Fibroblast of skin of right quadriceps (primary cell): ENCODE results near the gene TBCE.

ENCODE experiments used
- DNase-seq: peaks from one replicate; pipeline ENCODE4 v3.0.0-alpha.2; 2013

The TBCE gene

DNA sequence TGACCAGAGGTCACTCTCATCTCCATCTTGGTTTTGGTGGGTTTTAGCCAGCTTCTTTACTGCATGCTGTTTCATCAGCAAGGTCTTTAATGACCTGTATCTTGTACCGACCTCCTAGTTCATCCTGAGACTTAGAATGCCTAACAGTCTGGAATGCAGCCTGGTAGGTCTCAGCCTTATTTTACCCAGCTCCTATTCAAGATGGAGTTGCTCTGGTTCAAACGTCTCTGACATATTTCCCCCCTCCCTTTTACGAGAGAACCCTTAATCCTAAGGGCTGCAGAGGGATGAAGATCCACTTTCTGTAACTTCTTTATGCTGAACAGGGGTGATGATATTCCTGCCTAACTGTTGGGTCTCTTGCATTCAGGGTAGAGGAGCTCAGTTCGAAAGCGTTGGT, 43.2 kb downstream of the TBCE start:
- no peak for DNase-seq

DNA sequence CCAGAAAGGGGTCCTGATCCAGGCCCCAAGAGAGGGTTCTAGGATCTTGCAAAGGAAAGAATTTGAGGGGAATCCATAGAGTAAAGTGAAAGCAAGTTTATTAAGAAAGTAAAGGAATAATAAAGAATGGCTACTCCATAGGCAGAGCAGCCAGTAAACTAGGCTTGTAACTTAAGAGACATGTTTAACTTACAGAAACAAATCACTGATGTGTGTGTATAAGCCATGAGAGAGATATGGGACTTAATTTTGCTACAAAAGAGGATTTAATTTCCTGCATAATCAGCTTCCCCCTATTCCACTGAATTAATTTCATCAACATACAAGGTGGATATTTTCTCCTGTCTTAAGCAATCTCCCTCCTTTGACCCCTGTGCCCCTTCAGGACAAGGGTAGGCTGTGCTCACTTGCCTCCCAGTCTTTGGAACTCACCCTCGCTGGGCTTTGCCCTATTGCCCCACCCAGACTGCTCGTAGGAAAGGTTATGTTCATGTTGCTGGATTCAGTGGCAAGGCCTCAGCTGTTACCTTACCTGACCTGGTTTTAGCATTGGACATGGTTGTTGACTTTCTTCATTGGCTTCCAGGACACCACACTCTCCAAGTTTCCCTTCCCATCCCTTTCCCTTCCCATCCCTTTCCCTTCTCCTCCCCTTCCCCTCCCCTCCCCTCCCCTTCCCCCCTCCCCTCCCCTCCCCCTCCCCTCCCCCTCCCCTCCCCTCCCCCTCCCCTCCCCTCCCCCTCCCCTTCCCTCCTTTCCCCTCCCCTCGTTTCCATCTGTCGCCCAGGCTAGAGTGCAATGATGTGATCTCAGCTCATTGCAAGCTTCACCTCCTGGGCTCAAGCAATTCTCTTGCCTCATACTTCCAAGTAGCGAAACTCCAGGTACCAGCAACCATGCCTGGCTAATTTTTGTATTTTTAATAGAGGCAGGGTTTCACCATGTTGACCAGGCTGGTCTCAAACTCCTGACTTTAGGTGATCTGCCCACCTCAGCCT, 44.6 kb downstream of the TBCE start:
- no peak for DNase-seq

GRCh38 chr1:235415008-235415904, 48.0 kb downstream of the TBCE start:
- peak; percentile 76 for DNase-seq

- DNase-seq = peak; percentile 48
Measured at GRCh38 chr1:235416662-235417049, 49.4 kb downstream of the TBCE start.

DNA sequence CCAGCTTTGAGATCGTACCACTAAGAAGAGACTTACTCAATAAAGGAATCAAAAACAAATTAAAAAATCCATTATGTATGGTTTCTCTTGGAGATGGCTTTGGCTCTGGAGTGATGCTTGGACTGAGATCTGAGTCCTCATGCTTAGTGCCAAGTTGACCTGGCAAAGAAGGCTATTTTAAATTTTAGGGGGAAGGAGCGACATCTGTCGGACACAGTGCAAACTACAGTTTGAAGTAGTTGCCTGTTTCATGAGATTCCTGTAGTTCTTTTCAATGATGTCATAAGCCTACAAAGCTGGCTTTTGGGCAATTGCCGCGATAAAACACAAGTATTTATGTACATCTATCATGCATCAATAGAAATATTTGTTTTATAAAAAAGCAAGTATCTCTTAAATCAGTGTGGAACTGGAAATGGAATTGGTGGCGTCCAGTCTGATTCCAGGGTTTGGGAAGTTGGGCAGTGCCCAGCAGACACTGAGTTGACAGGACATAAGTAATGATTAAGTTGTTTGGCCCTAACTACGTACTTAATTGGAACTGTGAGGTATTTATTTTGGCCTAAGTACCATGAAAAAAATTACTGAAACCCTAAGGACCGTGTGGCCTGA, 50.0 kb downstream of the TBCE start:
- DNase-seq = peak; percentile 77

DNA sequence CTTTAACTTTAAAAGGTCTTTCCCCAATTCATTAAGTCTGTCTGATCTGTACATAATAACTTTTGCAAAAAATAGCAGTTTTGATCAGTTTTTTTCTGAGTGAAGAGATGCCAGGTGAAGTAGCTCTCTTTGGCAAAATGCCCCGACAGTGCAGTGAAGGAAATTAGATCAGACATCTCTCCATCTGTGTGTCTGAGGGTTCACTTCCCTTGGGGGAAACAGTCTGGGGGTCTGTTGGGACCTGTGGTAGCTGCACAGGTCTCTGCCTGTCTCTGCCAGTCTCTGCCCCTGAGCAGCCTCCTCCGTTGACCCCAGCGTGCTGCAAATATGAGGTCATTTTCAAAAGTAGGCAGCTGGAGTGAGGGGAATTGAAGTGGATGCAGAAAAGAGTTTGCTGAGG, 54.5 kb downstream of the TBCE start:
- DNase-seq = no peak

DNA sequence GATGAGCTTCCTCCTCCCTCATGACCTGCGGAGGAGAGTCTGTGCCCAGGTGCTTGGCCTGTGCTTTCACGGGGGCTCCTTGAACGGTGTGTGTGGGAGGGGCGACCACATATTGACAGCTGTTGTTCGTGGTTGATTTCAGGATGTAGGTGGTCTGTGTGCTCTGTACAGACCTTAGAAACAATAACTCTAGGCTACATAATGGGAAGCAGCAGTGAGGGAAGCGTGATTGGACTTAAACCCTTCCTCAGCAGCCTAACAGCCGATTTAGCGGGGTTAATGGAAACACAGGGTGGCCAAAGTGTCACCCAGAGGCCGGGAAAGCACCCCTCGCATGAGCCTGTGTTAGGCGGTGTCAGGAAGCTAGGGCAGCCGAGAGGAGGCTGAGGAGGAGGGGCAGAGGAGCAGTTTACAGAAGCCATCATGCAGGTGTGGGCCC, 56.0 kb downstream of the TBCE start:
- DNase-seq = no peak

- no peak for DNase-seq
Measured at GRCh38 chr1:235424092-235424491, 56.9 kb downstream of the TBCE start.

DNA sequence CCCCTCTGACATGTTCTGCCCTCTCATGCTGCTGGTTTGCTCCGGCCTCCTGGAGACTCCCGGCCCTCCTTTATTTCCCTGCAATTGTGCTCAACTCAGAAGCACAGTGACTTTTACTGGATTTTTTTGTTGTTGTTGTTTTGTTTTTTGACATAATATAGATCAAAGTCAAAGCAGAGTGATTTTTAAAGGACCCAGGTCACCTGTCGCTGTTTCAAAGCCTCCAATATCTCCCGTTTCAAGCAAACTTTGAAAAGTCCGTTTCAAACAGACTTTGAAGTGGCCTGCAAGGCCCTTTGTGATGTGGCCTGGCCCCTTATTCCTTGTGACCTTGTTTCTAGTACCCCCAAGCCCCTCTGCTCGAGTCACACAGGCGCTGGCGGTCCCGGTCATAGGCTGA, 58.1 kb downstream of the TBCE start:
- DNase-seq = no peak

GRCh38 chr1:235426143-235426542, 58.9 kb downstream of the TBCE start:
- DNase-seq = no peak

- DNase-seq = no peak
Measured at GRCh38 chr1:235426680-235427079, 59.5 kb downstream of the TBCE start.

DNA sequence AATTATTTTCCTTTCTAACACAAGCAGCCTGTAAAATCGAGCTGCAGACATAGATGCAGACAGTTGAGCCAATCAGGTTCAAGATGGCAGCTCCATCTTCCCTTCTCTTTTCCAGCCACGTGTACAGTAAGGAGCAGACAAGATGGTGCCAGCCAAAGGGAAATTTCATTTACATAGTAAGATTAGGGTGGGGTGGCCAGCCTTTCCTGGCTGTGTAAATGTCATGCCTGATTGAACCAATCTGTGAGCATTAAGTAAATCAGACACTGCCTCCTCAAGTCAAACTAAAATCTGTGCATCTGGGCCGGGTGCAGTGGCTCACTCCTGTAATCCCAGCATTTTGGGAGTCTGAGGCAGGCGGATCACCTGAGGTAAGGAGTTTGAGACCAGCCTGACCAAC, 60.2 kb downstream of the TBCE start:
- no peak for DNase-seq

DNA sequence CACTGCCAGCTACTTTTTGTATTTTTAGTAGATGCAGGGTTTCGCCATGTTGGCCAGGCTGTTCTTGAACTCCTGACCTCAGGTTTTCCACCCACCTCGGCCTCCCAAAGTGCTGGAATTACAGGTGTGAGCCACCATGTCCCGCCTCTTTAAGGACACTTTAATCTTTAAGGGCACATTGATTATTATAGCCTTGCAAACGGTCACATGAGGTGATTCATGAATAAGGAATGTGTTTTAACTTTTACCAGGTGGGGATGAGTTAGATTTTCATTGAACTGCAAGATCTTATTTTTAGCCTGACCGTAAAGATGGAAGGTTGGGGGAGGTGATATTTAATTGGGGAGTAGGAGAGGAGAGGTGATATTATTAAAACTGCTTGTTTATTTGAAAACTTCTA, 61.9 kb downstream of the TBCE start:
- DNase-seq = peak; percentile 29

GRCh38 chr1:235430991-235431390, 63.8 kb downstream of the TBCE start:
- DNase-seq = peak; percentile 50

GRCh38 chr1:235434001-235434400, 66.8 kb downstream of the TBCE start:
- no peak for DNase-seq

DNA sequence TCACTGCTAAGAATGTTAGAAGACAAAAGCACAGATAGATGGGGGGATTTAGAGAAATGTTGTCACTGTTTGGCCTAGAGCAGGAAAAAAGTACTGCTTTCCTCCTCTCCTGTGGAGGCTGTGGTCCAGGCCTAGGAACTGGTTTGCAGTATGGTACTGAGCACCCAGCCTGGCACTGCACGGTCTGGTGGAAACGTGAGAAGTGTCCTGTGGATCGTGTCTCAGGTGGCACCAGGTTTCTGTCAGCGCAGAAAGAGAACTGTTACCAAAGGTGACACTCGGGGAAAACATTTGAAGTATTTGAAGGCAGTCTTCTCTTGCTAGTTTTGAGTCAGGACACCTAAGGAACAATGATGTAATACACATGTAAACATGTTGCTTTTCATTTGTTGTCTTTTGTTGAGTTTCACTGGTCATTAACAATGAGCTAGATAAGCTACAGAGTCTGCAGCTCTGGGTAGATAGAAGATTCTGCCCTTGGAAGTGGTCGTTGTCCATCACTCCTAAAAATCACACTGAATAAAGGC, 74.0 kb downstream of the TBCE start:
- DNase-seq = no peak

- peak; percentile 74 for DNase-seq
Measured at GRCh38 chr1:235442788-235443429, 75.7 kb downstream of the TBCE start.

- no peak for DNase-seq
Measured at GRCh38 chr1:235448616-235449015, 81.4 kb downstream of the TBCE start.

GRCh38 chr1:235450433-235450832, 83.2 kb downstream of the TBCE start:
- DNase-seq = no peak

DNA sequence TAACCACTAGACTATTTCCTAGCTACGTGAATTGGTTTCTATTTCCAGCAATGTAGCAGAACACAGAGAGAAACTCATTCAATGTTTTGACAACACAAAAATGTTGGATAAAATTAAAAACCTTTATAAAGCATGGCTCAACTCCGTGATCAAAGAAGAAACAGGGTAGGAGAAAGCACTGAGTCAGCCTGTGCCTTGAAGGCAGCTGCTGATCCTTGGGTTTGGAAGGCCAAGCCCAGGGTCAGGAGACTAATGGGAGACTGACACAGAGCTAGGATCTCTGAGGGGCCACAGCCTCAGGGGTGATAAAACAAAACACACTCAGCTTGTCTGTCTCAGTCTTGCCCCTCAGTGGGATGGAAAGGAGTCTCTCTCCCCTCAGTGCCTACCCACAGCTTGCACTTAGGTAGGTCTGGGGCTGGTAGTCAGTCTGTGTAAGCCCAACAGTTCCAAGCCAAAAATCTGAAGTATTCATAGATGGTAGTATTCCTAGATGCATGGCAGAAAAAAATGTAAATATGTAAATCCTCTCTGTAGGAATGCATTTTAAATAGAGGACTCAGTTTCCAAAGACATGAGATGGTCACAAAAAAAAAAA, 83.8 kb downstream of the TBCE start:
- DNase-seq = no peak

DNA sequence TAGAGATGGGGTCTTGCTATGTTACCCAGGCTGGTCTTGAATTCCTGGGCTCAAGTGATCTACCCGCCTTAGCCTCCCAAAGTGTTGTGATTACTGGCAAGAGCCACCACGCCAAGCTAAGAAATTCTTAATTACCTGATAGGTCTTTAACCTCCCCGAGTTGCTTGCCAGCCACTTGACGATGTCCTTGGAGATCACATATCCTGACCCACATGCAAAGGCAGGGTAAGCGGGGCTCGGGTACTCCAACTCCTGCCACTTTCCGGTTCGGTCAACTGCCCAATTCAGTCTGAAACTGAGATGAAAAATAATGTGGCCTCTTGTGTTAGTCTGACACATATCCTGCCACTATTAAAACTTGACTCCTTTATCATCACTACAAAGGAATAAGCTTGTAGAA, 86.8 kb downstream of the TBCE start:
- no peak for DNase-seq

GRCh38 chr1:235455097-235455496, 87.9 kb downstream of the TBCE start:
- DNase-seq = no peak
